GM21528 (cell line): Measurements from ENCODE around the gene IFNG.
"Not testable (repeated sequence)": the region's sequence is repeated elsewhere in the genome, so short reads cannot be mapped to it uniquely, and the experiment has no call there.

Experiments used
- ATAC-seq: cut with Tn5 transposase; IDR thresholded peaks from one replicate; pipeline ENCODE4 v1.9.1; 2021; ENCODE audit warnings: mild to moderate bottlenecking, moderate library complexity; ENCODE audit not compliant: unreplicated experiment, low FRiP score

IFNG gene

DNA sequence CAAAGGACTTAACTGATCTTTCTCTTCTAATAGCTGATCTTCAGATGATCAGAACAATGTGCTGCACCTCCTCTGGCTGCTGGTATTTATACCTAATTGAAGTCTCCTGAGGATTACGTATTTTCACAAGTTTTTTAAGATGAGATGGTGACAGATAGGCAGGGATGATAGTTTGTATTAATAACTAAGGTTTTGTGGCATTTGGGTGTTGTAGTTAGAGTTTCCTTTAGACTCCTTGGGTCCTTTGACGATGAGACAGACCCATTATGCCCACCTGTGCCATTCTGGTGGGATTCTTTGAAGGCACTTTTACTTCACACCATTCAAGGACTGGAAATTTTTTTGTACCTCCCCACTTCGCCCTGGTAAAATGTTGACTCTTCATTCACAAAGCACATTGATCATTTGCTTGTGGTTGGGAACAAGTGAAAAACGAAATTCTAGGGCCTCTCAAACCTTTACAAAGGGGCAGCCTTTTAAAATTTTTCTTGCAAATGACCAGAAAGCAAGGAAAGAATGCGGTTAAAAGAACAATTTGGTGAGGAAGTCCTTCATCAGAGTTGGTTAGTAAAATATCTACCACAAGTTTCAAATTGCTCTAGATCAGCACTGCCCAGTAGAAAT lies at the start of gene IFNG:
IFNG (minus strand) TSS at position 60 of the 624 bp plus-strand sequence. CDS start 125 bp downstream, outside the sequence.
- ATAC-seq = peak; percentile 56

DNA sequence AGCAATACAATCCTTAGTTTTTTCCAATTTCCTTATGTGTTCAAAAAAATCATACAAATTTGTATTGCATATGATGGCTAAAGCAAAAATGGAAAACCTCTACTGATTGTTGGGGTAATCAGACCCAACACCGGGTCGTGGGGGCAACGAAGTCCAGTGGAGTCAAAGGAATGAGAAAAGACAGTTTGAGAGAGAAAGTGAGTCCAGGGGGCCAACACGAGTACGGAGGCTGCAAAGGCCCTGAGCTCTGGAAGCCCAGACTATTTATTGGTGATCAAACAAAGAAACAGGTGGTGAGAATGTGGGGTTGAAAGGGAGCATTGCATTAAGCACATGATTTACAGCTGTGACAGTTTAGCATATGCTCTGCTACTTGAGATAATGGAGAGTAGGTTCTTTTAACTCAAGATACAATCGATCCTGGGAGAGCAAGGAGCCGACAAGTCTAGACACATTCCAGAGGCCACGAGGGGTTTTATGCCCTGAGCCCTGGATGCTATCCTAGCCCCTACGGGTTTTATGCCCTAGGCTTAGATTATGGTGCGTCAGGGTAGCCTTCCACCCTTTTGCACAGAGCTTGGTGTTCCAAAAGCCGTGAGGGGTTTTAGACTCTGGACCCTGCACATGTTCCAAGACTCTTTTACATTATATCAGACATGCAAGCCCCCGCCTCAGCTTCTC lies 49.6 kb upstream of the IFNG start:
- not testable (repeated sequence) for ATAC-seq

DNA sequence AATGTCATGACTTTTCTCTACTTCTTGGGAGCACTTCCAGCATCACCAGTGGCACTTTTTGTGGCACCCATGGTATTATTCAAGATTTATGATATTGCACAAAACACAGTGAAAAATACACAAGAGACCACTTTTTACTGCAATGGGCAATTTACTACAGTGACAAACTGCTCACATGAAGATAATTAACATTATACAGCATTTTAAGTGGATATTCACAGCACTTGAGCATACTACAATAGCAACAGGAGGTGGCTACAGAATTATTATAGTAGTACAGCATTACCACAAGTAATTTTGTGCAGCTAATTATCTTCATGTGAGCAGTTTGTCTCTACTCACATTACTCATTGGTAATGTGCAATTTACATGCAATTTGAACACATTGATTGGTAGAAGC lies 47.7 kb upstream of the IFNG start:
- no peak for ATAC-seq

DNA sequence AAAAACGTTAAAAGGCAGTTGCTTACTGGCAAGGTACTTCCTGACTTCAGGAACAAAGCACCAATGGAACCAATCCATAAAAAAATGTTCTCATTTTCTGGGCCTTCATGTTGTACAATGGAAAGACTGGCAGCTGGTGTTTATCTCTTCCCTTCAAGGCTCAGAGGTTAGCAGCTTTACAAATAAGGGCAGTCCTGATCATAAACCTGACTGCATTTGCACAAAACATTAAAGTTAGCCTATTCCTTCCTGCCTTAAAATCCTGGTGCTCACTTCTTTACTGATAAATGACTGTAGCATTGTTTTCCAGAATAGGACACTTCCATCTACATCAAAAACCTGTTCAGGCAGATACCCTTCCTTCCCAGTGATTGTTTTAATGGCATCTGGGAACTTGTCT lies 46.9 kb upstream of the IFNG start:
- ATAC-seq = no peak

DNA sequence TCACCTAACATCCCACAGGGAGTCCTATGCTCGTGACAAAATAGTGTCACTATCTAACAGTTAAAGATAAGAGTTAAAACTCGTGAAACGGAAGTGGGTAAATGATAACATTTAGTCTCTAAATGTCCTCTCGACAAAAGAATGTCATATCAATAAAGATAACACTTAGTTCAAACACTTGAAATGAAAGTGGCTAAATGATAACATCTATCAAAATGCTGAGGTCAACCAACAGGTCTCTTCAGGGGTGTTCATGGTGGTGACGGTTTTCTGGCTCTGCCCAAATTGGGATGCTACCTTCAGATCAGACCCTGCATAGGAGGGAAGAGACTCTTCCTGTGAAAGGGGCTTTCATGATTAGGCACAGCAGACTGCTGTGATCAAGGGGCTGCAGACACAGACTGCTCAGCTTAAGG lies 43.9 kb upstream of the IFNG start:
- ATAC-seq = no peak

DNA sequence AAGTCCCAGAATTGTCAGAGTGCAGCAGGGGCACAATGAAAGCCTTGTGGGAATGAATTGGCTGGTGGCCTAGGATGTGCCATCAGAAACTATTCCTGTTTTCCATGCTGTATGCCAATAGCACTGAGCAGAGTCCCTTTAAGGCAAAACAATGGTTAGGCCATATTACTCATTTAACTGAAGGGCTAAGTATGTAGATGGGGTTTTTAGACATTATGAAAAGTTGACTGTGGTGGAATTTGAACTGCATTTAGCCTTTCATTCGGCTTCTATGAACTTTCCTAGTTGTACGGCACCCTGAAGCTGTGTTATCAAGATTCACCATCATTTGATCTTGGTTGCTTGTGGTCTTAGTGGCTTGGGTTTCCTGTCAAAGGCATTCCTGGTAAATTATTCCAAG lies 41.3 kb upstream of the IFNG start:
- no peak for ATAC-seq

DNA sequence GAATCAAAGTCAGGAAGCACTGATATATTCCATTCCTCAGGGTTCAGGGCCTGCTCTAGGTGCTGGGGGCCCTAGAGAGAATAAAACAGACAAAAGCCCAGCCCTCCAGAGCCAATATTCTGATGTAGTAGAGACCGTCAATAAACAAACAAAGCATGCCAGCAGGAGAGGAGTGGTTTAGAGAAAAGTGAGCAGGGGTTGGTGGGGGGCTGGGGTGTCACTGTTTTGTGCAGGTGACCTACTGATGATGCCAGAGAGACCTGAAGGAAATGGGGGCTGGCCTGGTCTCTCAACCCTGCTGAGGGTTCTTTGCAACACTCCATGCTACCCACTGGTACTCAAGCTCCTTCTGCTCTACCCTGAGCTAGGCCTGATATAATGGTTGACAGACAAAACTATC lies 39.6 kb upstream of the IFNG start:
- no peak for ATAC-seq

DNA sequence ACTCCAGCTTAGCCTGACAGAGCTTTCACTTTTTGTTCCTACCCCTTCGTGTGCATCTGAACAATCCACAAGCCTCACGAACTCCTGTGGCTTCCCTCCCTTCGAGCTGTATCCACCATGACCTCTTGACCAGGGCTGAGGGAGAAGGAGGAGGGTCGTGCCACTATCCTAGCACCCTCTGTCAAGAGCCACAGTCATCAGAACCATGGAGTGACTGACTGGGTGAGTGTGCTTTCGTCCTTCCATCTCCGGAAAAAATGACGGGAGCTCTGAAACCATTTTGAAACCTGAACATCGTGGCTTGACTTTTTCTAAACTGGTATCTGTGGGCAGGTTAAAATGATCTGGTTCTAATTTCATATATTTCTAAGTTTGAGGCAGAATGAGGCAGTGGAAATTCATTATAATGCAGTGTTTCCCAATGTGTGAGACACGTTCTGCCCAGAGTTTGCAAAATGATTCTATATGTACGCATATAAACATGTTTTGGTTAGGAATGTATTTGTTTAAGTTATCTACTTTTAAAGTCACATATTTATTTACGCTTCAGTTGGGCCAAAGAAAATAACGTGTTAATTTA lies 39.1 kb upstream of the IFNG start:
- ATAC-seq = no peak

DNA sequence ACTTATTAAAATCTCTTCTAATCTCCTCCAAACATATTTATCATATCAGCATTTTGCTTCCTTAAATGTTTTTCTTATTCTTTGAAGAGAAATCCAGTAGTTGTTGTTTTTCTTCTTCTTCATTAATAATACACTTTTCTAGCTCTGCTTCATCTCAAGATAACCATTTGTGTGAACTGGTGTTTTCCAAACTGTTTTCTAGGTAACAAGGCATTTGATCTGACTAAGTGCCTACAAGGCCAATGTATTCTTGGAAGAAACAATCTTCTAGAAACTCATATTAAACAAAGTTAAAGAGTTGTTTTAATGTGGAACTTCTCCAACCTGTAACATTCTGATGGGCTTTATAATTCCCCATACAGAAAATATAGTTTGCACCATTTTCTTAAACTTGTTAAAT lies 30.8 kb upstream of the IFNG start:
- no peak for ATAC-seq

DNA sequence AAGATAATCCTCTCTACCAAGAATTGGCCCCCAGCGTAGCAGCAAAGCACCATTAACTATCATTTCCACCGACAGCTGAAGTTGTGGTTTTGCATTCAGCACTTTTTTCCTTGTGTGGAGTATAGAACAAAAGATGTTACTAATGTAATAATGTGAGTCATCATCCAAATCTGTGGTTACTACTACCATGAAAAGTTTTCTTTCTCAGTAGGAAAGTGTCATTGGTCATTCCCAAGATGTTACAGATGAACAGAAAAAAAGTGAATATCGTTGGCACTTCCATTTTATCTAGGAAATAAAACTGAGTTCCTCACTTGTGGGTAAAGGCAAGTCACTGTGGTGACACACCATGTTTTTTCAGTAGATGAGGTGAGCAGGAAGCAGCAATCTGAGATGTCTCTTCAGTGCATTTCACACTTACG lies 30.3 kb upstream of the IFNG start:
- ATAC-seq = no peak

DNA sequence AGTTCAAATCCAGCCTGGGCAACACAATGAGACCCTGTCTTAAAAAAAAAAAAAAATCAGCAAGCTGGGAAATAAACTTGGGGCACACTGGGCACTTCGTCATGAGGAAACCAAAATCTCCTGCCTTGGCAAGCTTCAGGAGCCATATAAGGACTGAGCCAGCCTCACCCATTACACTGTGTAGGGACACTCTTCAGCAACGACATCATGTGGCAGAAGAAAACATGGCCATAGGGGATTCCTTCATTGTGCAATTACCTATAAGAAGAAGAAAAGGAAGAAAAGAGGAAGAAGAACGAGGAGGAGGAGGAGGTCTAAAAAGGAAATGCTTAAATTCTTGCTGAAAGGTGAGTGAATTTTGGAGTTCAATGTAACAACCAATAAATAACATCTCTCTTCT lies 26.1 kb upstream of the IFNG start:
- no peak for ATAC-seq

DNA sequence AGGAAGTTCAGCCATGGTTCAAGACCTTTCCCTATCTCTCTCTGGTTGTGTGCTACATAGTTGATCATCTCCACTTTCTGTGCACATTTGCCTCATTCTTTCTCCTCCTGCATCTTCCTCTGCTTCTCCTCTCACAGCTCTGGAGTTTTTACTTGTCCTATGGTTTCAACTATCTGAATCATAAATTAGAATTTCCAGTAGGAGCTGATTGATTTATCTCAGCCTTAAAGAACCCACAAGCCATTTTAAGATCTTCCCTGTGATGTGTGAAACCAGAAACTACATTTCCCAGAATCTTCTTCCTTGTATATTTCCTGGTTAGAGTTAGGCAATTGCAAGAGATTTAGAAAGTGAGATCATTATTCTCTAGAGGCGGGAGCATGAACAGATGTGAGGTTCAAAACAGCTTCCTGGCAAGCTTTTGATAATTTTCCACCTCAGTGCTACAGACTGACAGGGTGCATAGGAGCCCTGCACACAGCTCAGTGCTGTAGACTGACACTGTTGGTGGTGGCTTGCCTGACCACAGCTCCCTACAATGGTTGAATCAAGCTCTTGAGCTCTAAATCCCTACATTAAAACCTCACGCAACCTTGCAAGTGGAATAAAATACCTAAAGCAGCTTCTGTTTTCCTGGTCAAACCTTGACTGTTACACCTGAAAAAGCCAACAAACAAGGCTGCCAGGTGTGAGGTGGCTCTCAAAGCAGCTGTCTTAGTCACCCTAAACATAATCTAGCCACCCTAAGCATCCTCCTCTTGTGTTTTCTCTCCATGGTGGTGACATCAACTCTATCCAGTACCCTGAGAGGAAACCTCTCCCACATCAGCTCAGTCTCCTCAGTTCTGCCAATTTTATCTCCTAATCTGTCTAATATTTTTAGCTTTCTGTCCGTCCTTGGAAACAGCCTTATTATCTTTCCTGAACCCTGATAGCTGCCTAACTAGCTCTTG lies 21.5 kb upstream of the IFNG start:
- no peak for ATAC-seq

DNA sequence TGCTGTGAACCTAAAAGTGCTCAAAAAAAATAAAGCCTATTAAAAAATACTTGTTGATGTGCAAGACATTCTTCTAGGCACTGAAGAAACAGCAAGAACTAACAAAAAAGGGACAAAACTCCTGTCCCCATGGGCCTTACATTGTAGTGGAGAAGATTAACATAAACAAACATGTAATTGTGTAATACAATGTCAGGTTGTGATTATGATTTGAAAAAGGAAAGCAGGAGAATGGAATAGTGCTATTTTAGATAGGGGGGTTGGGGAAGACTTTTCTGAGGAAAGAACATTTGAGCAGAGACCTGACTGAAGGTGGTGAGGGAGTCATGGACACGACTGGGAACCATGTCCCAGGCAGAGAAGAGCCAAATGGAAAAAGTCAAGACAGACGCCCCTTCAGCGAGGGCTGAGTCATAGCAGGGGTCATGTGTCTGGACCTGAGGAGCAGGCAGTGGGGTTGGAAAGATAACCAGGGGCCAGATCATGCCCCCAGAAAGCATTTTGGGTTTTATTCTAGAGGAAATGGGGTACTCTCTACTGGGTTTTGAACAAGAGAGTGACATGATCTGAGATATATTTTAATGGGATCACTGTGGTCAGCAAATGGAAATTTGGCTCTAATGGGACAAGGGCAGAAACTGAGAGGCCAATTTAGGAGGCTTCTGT lies 19.4 kb upstream of the IFNG start:
- ATAC-seq = no peak

DNA sequence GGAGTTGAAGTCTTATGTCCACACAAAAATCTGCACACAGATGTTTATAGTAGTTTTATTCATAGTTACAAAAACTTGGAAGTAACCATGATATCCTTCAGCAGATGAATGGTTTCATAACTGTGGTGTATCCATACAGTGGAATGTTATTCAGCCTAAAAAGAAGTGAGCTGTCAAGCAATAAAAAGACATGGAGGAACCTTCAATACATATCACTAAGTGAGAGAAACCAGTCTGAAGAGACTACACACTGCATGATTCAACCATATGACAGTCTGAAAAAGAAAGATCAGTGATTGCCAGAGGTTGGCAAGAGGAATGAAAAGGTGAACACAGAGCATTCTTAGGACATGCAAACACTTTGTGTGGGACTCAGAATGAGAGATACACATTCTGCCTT lies 18.6 kb upstream of the IFNG start:
- no peak for ATAC-seq

DNA sequence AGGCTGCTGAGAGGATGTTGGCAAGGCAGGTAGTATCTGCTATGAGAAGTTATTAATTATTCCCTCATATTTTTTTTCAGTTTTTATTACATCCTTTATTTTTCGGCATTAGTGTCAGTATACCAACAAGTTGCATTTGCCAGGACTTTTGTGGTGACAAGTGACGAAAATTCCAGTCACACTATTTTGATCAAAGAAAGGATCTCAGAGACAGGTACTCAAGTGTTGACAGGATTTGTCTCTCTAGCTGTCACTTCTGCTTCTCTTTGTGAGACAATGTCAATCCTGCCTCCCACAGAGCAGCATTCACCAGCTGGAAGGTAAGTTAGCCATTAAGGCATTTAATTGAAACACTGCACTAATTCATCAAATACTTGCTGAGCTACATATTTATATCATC lies 18.0 kb upstream of the IFNG start:
- ATAC-seq = no peak

DNA sequence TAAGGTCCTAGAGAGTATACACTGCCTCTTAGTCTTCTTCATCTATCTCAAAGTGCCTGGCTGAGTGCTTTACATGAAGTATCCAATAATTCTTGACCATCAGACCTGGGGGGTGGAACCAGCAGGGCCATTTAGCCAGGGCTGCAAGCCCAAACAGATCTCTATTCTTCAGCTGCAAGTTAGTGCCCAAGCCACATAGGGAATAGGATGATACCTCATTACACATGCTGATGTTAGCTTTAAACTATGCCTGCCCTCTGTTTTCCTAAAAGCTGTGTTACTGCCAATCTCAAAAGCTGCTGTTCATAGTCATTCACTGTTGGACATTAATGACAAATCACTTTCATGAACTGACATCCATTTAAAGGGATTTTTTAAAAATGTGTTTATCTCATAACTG lies 16.7 kb upstream of the IFNG start:
- ATAC-seq = no peak

DNA sequence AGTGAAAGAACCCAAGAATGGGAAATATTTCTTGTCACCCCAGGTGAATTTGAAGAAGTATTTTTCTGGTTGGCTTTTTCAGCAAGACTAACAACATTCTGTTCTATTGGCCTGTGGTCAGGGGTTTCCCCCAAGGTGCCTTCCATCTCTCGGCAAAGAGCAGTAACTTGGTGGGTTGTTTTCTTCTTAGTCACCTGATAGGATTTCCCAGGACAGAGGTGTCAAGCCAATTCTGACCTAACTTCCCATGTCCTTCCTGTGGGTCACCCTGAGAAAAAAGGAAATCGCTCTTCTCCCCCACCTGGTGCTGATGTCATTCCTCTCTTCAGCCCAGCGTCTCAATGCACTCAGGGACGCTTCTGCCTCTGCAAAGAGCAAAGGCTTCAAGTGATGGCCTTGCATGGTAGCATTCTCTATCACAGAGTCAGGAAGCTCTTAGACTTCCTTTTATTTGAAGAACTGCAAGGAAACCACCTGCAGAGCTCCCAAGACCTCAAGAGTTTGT lies 16.1 kb upstream of the IFNG start:
- ATAC-seq = peak; percentile 95

DNA sequence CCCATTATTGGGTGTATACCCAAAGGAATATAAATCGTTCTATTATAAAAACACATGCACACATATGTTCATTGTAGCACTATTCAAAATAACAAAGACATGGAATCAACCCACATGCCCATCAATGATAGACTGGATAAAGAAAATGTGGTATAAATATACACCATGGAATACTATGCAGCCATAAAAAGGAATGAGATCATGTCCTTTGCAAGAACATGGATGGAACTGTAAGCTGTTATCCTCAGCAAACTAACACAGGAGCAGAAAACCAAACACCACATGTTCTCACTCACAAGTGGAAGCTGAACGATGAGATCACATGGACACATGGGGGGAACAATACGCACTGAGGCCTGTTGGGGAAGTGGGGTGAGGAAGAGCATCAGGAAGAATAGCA lies 15.2 kb upstream of the IFNG start:
- ATAC-seq = not testable (repeated sequence)

DNA sequence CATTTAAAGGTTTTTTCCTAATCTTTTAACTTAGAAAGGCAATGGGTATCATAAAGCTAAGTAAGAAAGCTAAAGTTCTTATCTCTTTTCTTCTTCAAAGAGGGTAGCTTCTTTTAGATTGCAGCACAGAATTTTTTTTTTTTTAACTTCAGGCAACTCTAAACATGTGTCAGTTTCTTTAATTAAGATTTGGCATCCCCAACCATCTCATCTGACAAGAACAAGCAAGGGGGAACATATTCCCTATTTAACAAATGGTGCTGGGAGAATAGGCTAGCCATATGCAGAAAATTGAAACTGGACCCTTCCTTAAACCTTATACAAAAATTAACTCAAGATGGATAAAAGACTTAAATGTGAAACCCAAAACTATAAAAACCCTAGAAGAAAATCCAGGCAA lies 14.3 kb upstream of the IFNG start:
- no peak for ATAC-seq

DNA sequence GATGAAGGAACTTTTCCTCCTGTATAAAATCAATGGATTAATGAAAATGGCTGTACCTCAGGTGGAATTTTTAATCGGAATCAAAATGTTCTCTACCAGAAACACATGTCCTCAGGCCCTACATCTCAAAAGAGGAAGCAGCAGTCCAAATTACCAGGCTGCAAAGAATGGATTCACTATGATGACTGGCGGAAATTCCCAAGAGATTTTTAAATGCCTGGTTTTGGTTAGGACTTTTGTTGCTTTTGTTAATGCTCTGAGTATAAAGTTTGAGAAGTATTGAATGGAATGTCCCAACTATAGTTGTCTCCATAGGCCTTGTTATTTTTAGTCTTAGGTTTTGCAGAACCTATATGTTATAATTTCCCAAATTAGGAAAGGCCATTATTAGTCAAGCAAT lies 11.2 kb upstream of the IFNG start:
- no peak for ATAC-seq
